Stimulated activated naive CD4-positive, alpha-beta T cell treated with Interleukin-2 at 50 U/mL for 16 hours (primary cell): ENCODE results near the gene GPR137B.

Experiments used
- DNase-seq: peaks from one replicate; lab custom pipeline; 2025; lab: John Stamatoyannopoulos, UW

GPR137B gene

DNA sequence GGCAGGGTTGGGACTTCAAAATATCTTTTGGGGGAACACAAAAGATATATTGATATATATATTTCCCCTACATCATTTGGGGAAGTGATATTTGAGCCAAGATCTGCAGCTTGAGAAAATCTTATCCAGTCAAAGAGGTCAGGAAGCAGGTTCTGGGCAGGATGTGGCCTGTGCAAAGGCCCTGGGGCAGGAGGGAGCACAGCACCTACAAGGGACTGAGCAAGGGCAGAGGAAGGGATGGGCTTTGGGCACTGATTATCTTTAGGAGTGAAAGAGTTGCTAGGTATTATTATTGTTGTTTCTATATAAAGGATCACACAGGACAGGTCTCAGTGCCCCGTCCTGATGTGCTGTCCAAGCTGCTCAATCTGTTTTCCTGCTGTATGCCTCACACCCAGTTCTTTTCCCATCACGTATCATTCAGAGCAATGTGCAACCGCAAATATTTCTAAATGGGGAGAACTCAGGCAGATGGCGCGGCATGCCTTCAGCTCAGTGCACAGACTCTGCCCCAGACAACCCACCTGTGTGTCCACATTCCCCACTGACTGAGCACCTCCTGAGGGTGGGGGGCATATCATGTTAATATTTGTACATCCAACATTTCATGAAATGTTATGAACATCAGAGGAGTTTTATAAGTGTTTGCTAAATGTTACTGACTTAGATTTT lies 28.1 kb upstream of the GPR137B start:
- DNase-seq = no peak

DNA sequence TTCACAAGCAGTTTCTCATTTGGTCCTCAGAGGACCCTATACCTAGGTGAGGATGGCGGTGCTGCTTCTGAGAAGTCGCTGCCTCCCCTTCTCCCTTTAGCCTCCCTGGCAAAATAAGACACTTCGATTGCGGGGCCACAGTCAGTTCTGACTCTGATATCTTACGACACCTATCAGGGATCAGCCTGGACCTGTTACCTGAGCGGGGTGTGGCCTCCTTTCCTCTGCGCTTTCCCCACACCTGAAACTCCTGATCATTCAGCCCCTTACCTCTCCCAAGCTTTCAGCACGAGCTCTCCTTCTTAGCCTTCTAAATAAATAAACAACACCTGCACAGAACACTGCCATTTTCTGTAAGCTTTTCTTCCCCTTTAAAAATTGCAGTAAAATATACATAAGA lies 24.6 kb upstream of the GPR137B start:
- no peak for DNase-seq

DNA sequence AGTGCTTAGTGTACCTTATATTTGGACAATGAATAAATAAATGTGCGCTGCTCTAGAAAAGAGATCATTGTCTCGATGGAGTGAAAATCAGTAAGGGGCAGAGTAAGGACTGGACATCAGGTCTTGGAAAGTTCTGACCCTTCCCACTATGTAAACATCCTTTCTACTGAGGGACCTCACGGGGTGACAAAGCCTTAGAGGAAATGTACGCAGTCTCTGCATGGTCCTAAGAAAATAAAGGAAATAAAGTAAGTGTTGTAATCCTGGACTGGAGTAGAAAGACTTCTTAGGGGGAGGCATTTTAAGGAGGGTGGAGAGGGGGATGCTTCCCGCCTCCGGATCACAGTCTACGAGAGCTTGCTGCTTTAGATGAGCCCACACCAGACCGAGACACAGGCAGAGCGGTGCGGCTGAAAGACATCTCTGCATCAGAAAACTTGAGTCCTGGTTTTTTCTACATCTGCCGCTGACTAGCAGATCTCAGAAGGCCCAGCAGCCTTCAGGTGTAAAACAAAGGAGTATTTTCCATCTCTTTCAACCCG lies 22.3 kb upstream of the GPR137B start:
- DNase-seq = no peak

DNA sequence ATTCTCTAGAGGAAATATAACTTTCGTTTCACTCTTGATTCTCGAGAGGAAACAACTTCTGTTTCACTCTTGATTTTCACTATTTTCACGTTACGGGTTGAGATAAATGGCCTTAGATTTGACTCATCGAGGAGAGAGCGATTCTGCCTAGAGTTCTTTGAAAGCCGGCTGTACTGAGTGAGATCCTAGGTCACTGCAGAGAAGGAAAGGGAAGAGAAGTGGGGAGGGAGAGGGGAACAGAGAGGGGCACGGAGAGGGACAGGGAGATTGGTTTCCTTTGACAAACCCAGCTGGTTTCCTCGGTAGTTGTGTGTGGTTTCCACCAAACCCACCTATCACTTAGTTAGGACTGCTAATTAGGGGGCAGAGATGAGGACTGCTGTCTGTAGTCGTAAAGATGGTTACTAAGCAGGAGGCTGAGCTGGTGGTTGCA lies 21.6 kb upstream of the GPR137B start:
- no peak for DNase-seq

DNA sequence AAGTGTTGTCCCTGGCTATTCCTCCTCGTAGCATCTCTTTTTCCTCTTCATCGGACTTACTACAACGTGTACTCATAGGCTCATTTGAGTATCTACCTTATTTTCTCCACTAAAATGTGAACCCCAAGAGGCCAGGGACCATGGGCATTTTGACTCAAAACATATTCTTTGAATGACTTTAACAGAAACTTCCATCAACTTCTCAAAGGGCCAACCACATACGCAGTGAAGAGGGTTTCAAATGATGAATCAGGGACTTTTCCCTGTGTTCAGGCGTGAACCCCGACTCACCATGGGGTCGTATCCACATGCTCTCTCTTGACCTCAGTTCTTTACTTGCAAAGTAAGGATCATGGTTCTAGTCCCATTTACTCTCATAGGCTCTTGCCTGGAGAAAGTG lies 20.2 kb upstream of the GPR137B start:
- no peak for DNase-seq

DNA sequence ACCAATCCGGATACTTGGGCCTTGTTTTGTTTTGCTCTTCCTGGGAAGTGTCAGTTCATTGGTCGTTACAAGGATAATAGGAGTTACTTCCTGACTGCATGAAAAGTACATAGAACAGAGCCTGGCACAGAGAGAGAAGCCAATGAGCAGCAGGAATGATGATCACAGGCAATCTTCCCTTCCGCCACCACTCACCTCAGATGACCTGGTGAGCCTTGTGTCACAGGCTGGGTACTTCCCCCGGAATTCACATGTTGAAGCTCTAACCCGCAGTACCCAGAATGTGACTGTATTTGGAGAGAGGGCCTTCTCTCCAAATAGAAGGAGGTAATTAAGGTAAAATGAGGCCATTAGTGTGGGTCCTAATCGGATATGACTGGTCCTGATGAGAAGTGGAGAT lies 18.8 kb upstream of the GPR137B start:
- DNase-seq = no peak

DNA sequence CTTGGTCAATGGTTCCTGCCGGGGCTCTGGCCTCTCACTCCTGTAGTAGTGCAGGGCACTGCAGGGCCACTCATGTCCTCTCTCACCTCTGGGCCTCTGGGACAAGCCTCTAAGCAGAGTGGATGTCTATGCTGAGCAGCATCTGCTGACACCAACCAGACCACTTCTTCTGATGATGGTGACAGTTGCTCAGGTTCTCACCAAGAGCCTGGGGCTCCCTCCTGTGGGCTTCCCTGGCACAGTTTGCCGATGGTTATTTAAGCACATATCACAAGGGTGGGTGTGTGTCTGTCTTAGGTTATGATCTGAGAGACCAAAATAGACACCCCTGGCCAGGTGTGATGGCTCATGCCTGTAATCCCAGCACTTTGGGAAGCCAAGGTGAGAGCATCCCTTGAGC lies 17.4 kb upstream of the GPR137B start:
- no peak for DNase-seq

DNA sequence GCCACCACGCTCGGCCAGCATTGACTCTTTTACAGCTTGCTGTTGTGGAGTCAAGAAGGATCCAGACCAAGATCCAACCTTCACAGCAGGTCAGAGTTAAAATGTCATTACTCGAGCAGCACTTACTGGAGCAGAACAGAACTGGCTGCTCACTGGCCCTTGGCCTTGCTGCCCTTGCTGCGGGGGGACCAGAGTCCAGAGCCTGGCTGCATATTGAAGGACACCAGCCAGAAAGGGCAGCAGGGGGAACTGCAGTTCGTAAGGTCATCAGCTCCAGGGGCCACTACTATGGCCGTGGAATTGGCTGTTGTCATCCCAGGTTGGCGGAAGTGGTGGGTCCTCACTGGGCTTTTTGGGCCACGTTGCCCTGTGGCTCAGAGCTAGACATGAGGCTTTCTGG lies 15.3 kb upstream of the GPR137B start:
- DNase-seq = no peak

DNA sequence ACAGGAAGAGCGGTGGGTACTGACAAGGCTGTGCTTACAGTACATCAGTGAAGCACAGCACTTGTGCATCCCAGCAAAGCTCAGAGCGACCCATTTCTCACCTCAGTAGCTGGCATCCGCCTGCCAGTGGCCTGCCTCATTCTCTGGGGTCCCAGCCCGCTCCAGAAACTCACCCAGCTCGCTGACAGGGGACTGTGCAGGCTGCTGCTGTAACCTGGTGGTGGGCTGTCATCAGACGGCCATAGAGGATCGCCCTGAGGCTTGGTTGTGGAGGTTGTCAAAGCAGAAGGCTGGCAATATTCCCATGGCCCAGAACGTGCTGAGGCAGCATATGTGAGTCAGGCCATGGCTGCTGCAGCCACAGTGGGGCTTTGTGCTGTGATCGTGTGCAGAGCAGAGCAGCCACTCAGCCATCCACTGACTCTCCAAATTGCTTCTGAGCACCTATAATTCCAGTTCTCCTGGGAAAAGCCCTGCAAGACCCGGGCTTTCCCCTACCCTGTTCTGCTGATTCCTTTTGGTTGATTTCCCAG lies 13.6 kb upstream of the GPR137B start:
- no peak for DNase-seq

DNA sequence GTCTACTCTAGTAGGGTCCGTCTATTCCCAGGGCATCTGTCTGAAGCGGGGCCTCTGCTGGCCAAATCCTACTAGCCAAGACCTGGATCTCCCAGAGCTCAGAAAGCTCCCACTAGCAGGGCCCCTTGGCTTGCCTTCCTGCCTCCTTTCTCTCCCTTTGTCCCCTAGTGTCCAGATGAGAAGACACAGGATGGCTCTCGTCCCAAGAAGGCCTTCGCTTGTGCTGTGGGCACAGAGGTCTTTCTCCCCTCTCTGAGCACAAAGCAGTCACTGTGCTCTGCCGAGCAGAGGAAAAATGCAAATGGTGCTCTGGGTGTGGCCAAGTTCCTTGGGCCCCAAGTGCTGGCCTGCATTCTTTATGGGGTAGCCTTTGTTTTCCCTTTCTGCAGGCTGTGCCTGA lies 13.0 kb upstream of the GPR137B start:
- DNase-seq = no peak

DNA sequence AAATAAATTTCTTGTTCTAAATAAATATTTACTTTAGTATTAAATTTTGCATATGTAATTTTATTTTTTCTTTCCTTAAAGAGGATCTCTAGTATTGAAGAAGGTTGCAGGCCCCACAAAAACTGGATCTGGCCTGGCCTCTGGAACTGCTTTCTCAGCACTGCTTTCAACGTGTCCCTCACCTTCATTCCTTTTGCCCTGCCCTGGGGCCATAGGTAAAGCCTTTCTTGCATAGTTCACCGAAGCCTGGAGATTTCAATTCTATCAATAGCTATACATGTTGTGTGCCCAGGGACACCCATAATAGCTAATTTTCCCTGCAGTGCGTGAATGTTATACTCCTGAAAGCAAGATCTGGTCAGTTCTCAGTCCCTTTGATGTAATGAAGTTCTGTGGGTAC lies 12.0 kb upstream of the GPR137B start:
- no peak for DNase-seq

DNA sequence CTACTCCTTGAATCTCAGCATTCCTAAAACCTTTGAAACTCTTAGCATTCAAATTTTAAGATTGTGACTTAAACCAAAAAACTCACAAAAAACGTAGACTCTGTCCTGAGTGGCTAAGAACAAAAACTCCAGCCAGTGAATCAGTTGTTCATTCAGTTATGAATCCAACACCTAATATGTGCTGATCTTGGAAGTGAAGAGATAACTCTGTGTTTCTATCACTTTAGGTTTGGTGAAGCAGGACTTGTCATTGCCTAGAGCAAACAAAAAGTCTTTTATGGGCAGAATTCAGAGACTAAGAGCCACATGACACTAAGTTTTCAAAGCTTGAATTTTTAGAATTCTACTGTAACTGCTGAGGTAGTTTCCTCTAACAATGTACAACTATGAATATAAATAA lies 10.4 kb upstream of the GPR137B start:
- DNase-seq = no peak

DNA sequence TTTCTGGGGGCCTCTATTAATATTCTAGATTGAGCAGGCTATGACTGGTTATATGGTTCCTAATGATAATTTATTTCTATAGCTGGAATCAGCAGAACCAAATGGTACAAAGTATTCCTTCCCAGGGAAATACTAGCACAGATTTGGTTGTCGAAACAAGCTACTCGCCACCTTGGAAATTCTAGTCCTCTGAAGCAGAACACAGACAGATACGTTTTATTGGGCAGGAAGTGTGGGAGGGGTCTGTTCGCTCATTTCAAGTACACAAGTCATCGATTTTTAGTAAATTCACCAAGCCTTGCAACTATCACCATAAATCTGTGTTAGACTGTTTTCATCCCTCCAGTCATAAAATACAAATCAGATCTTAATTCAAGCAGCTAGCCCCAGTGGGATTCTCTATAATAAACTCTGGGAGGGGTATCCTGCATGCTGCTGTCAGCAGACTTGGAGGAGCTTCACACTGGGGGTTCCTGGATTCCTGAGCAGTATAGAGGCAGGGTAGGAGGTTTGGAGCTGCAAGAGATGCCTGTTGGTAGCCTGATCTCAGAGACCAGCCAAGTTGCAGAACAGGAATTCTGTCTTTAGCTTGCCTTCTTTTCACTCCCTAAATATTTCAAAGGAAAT lies 9.8 kb upstream of the GPR137B start:
- DNase-seq = no peak

DNA sequence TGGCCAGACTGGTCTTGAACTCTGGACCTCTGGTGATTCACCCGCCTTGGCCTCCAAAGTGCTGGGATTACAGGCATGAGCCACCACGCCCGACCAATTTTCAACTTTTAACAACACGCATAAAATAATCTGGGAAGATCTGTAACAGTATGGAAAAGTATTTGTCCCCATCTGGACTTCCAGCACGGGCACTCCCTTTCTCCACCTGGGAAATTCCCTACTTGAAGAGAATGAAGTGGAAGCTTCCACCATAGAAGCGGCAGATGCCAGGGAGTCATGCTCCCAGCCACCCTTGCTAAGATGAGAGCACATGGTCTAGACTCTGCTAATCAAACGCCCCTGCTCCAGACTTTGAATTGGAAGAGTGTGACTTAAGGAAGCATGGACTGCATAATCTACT lies 9.0 kb upstream of the GPR137B start:
- no peak for DNase-seq

DNA sequence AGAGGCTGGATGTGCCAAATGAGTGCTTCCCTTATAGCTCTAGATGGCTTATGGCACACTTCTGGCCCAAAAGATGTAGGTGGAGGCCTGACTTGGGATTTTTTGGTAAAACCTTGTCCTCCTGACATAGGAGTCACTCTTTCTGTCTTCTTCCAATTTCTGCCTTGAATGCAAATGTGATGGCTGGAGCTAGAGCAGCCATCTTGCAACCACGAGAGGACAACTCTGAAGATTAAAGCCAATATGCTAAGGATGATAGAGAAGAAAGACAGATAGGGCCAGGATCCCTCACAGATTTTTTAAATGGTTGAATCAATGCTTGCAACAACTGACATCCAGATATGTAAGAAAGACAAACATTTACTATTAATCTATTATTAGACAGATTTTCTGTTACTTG lies 8.5 kb upstream of the GPR137B start:
- DNase-seq = no peak

DNA sequence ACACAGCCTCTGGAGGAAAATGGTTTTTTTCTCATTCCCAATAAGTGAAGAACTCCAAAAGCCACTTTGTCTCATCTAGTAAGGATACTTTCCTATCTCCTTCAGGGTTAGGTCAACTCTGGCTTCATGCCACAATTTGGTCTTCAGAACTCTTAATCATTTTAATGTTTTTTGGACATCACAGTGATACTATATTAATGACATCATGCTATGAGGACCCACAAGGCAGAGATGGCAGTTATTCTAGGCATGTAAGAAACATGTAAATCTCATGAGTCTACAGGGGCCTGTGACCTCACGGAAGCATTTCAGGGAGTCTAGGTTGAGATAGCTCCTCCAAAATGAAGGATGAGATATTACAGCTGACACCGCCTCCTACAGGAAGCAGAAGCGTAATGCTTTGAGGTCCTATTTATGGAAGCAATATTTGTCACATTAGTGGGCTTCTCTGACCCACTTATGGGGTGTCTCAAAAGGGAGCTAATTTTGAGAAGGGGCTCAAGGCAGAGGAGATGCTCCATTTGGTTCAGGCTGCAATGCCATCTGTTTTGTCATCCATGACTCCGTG lies 5.0 kb upstream of the GPR137B start:
- DNase-seq = no peak

DNA sequence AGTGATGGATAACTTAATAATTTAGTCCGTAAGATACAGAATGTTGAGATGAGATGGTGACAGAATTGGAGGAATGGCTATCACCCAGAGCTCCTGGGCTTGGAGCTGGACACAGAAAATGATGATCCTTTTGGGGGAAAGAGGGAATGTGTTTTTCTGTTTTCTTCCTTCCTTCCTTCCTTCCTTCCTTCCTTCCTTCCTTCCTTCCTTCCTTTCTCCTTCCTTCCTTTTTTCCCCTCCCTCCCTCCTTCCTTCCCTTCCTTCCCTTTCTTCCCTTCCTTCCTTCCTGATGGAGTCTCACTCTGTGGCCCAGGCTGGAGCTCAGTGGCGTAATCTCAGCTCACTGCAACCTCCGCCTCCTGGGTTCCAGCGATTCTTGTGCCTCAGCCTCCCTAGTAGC lies 2.8 kb upstream of the GPR137B start:
- no peak for DNase-seq

DNA sequence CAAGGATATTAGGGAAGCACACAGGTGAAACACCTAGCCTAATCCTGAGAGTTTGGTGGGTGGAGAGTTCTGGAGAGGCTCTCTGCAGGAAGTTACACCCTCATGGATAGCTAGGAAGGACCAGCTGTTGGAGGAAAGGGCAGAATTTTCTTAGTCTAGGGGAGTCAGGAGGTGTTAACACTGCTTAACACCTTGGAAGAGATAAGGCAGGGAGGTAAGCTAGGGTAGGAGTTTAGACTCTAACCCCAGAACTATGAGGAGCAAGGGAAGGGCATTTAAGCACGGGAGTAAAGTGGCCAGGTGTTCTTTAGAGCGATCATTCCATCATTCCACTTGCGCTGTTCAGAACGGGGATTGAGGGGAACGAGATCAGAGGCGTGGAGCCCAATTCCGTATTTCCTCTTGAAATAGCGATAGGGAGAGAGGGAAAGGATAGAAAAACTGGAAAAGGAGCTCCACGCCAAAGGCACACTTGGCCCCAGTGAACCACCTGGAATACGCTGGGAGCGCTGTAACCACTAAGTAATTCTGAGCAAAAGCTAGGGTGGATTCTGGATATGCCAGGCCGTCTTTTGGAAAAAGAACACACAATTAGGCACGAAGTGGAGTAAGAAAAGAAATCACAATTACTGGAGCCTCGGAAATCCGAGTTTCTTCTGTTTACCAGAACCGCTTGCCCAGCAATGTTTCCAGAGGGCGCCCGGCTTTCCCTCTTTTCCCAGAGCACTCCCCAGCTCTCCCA lies 1.5 kb upstream of the GPR137B start:
- DNase-seq = no peak

DNA sequence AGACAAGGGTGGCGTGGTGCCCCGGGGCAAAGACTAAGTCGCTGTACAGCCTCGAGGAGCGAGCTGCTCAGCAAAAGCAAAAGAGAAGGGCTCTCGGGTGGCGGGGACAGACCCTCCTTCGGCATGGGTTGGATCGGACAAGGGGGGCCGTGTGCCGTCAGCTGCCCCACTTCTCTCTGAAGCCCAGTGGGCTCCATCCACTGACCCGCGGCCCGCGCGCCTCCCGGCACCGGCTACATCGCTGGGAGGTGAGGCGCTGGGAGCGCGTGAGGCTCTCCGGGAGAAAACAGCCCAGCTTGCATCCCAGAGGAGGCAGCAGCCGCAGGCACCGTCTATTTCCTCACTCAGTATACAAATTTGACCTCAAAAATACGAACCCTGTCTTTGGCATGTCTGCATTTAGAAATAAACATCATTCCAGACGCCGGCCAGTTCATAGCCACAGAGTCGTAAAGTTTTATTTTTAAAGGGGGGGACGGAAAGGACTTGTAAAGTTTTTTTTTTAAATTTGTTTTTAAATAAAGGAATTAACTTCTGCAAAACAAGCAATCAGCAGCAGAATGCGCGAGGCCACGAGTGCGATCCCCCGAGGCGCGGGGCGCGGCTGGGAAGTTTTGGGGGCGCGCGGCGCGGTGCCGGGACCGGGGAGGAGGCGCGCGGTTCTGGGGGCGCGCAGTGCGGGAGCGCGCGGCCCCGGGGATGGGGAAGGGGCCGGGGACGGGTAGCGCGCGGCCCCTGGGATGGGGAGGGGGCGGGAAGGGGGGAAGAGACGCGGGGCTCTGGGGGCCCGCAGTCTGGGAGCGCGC lies 689 bp upstream of the GPR137B start:
- no peak for DNase-seq

DNA sequence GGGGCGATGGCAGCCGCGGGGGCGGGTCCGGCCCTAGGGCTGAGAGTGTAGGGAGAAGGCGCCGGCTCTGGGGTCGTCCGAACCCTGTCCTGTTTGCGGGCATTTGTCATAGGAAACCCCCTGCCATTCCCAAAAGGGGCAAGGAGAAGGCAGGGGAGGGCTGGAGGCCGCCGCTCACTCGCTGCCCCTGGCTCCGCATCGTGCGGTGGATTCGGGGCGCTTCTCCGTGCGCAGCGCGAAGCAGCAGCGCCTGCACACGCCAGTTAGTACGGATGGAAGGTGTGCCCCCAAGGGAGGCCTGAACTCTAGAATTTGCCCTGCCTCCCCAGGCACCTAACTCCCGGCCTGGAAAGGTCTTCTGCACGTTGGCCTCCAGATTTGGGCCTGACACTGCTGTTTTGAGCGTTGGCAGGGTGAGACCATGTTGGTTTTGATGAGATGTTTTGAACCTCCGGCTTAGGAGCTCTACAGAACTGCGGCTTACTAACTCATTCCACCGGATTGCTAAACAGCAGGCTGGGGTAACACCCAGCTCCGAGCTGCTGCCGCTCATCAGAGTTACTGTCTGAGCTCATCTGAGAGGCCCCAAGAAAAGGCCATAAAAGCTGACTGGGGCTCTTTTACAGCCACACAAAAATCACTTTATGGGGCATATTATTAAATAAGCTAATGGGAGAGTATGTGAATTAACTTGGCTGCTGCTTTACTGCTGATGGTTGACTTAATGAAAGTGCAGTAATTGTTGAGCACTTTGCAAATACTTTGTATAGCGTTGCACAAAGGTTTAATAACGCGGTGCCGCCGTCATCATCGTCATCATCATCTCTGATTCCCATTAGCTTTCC lies 987 bp downstream of the GPR137B start:
- peak; percentile 22 for DNase-seq

DNA sequence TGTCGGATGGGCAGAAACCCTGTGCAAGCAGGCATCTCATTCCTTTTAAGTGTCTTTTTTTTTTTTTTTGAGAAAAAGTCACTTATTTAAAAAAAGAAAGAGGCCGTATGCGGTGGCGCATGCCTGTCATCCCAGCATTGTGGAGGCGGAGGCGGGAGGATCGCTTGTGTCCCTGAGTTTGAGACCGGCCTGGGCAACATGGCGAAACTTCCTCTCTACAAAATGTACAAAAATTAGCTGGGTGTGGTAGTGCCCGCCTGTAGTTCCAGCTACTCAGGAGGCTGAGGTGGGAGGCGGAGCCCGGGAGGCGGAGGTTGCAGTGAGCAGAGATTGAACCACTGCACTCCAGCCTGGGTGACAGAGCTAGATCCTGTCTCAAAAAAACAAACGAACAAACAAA lies 1.7 kb downstream of the GPR137B start:
- DNase-seq = no peak
